Vagina (tissue), 2 donors: Measurements from ENCODE around the gene DLX2. TPM values are rescaled to one million over a fixed set of nuclear protein-coding genes. Genes with fewer than 3 reads are reported as not detected.
"Not testable (repeated sequence)": the region's sequence is repeated elsewhere in the genome, so short reads cannot be mapped to it uniquely, and the experiment has no call there.

Experiments used
- DNase-seq, 2 donors: peaks; one replicate each; pipeline ENCODE4 v3.0.0-alpha.2; 2017; ENCODE audit errors: extremely low spot score in 2 of 2
- H3K27ac ChIP-seq: fragments of 200-600 bp; sonication (generic); one replicate; pipeline ENCODE4 v1.5.1; 2019
- H3K27me3 ChIP-seq: fragments of 200-600 bp; sonication (generic); one replicate; pipeline ENCODE4 v1.5.1; 2019
- H3K36me3 ChIP-seq, 2 donors: fragments of 200-600 bp; sonication (generic); one replicate each; pipeline ENCODE4 v1.5.1; 2017 to 2019
- H3K4me1 ChIP-seq: fragments of 200-600 bp; sonication (generic); one replicate; pipeline ENCODE4 v1.5.1; 2019
- H3K4me3 ChIP-seq, 2 donors: fragments of 200-600 bp; sonication (generic); 1 replicate in 1 of 2; 2 replicates in 1 of 2; pipeline ENCODE4 v1.5.1; 2016 to 2019
- H3K9me3 ChIP-seq: fragments of 200-600 bp; sonication (generic); one replicate; pipeline ENCODE4 v1.5.1; 2019
- POLR2A ChIP-seq, 2 donors: fragments of 450-650 bp; IDR thresholded peaks; one replicate each; pipeline ENCODE4 v1.6.1; 2017; ENCODE audit warnings: antibody characterized with exemption in 2 of 2, mild to moderate bottlenecking in 2 of 2, moderate library complexity in 2 of 2
- POLR2AphosphoS5 ChIP-seq, 2 donors: sonication (generic); formaldehyde crosslinking; IDR thresholded peaks; one replicate each; pipeline ENCODE4 v1.9.0; 2017; ENCODE audit warnings: antibody characterized with exemption in 2 of 2, mild to moderate bottlenecking in 2 of 2, low read depth in 1 of 2; ENCODE audit not compliant: insufficient read depth in 1 of 2
- intact Hi-C: fragments of 100-400 bp; cut with DNase I; formaldehyde crosslinking; loops from one replicate; pipeline ENCODE4 v1.15.1; 2023
- total RNA-seq: library from RNA; depleted of rRNA; stranded (reverse); fragments of >200 nt; gene quantifications from one replicate; pipeline ENCODE4 v1.2.3, GENCODE V29; 2016
- TF ChIP-seq, protein P1 (sequence below), 3 experiments: fragments of 450-650 bp in 2 of 3; fragments of 200-600 bp in 1 of 3; sonication (generic) in 1 of 3; IDR thresholded peaks; one replicate each; pipeline ENCODE4 v1.5.1; 2017 to 2019; ENCODE audit warnings: antibody characterized with exemption in 3 of 3, mild to moderate bottlenecking in 2 of 3, moderate library complexity in 2 of 3

Gene DLX2
- total RNA-seq, 1 donor from 2014 or later, result not detected

DNA sequence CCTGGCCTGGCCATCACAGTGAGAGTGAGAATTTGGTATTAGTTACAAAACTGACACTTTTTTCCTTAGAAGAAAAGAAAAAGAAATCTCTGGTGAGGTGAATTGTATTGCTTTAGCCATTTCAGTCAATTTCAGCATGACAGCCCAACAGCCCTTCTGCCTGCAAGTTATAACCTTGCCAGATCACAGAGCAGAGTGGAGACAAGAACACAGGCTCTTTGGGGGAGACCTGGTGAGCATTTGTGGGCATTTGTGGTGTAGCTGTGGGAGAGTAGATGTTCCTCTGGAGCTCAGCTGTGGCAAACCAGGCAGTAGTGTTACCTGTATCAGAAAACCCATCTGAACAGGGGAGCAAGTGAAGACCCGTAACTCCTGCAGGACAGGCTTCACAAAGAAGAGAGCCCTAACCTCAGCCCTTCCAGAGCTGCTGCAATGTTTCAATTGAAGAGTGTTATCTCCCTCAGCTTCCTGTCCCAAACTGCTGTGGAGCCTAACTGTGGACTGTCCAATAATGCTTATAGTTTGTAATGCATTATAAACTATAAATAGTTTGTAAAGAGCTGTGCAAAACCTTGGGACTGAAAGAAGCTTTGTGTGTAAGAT is 40.2 kb downstream of the DLX2 start:
- H3K4me3 ChIP-seq, result no peak overlapping the region
- TF ChIP-seq, protein P1, sequence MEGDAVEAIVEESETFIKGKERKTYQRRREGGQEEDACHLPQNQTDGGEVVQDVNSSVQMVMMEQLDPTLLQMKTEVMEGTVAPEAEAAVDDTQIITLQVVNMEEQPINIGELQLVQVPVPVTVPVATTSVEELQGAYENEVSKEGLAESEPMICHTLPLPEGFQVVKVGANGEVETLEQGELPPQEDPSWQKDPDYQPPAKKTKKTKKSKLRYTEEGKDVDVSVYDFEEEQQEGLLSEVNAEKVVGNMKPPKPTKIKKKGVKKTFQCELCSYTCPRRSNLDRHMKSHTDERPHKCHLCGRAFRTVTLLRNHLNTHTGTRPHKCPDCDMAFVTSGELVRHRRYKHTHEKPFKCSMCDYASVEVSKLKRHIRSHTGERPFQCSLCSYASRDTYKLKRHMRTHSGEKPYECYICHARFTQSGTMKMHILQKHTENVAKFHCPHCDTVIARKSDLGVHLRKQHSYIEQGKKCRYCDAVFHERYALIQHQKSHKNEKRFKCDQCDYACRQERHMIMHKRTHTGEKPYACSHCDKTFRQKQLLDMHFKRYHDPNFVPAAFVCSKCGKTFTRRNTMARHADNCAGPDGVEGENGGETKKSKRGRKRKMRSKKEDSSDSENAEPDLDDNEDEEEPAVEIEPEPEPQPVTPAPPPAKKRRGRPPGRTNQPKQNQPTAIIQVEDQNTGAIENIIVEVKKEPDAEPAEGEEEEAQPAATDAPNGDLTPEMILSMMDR (IDR thresholded peaks at IDR 0.05), result no peak
- TF ChIP-seq POLR2A (IDR thresholded peaks at IDR 0.05), result no peak
- no peak for TF ChIP-seq POLR2AphosphoS5 (IDR thresholded peaks at IDR 0.05; ENCODE audit: insufficient read depth in 1 of 2, low read depth in 1 of 2)
- H3K36me3 ChIP-seq, result no peaks in the 10 kb centered on the region
- no peaks in the 10 kb centered on the region for H3K27me3 ChIP-seq
- intact Hi-C loops, result no loop called here
- no peak overlapping the region for H3K27ac ChIP-seq
- DNase-seq, result no peak
- H3K4me1 ChIP-seq, result no peaks in the 10 kb centered on the region
- H3K9me3 ChIP-seq, result no peaks in the 10 kb centered on the region

- H3K27ac ChIP-seq, H3K27me3 ChIP-seq, H3K4me1 ChIP-seq, intact Hi-C loops, H3K9me3 ChIP-seq, H3K4me3 ChIP-seq, H3K36me3 ChIP-seq, DNase-seq: not testable (repeated sequence)
Measured at GRCh38 chr2:172060118-172060517, 42.6 kb downstream of the DLX2 start.

DNA sequence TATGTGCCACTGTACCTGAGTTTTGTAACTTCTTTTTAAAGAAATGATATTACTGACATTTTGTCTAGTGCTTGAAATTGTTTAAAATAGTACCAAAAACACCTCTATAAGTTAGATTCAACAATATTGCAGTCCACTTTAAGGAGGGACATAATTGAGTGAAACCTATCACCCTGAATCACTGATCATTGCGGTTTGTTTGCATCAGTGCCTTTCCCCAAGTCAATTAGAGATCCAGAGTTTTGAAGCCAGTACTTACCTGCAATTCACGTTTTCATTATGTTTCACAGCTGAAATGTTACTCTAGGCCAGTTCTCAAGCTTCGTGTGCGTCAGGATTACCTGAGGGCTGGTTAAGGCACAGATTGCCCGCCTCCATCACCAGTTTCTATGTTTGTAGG is 44.0 kb downstream of the DLX2 start:
- no peaks in the 10 kb centered on the region for H3K9me3 ChIP-seq
- no peak overlapping the region for H3K4me3 ChIP-seq
- H3K36me3 ChIP-seq, result no peaks in the 10 kb centered on the region
- intact Hi-C loops, result no loop called here
- DNase-seq, result no peak
- no peaks in the 10 kb centered on the region for H3K27me3 ChIP-seq
- H3K27ac ChIP-seq, result no peak overlapping the region
- no peaks in the 10 kb centered on the region for H3K4me1 ChIP-seq
- TF ChIP-seq POLR2AphosphoS5 (IDR thresholded peaks at IDR 0.05; ENCODE audit: insufficient read depth in 1 of 2, low read depth in 1 of 2) (no peak), POLR2A (IDR thresholded peaks at IDR 0.05) (no peak)
- TF ChIP-seq, protein P1 (IDR thresholded peaks at IDR 0.05), result no peak

DNA sequence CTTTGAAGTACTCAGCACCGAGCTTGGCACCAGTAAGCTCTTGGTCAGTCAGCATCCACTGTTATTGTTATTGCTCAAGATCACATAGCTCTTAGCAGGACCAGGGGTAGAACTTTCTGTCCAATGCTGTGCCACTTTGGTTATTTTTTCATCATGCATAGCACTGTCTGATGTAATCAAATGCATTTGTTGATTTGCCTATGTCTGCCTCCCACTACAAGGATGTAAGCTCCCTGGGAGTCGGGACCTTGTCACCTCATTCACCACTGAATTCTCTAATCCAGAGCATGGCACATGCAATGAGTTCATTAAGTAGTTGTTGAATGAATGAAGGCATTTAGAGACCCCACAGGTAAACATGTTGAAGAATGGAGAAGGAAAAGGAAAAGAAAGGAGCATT is 46.4 kb downstream of the DLX2 start:
- Histone ChIP-seq H3K4me1 (no peaks in the 10 kb centered on the region), H3K27ac (no peak overlapping the region), H3K9me3 (no peaks in the 10 kb centered on the region), H3K4me3 (no peak overlapping the region), H3K36me3 (no peaks in the 10 kb centered on the region), H3K27me3 (no peaks in the 10 kb centered on the region)
- DNase-seq, result no peak
- TF ChIP-seq, protein P1 (IDR thresholded peaks at IDR 0.05), result no peak
- TF ChIP-seq POLR2AphosphoS5 (IDR thresholded peaks at IDR 0.05; ENCODE audit: insufficient read depth in 1 of 2, low read depth in 1 of 2) (no peak), POLR2A (IDR thresholded peaks at IDR 0.05) (no peak)
- intact Hi-C loops, result no loop called here

- Histone ChIP-seq H3K27ac (no peak overlapping the region), H3K4me3 (no peak overlapping the region), H3K36me3 (no peaks in the 10 kb centered on the region), H3K9me3 (no peaks in the 10 kb centered on the region), H3K27me3 (no peaks in the 10 kb centered on the region), H3K4me1 (no peaks in the 10 kb centered on the region)
- intact Hi-C loops, result no loop called here
- no peak for DNase-seq
- TF ChIP-seq POLR2AphosphoS5 (IDR thresholded peaks at IDR 0.05; ENCODE audit: insufficient read depth in 1 of 2, low read depth in 1 of 2), result no peak
- no peak for TF ChIP-seq POLR2A (IDR thresholded peaks at IDR 0.05)
- TF ChIP-seq, protein P1 (IDR thresholded peaks at IDR 0.05), result no peak
Measured at GRCh38 chr2:172053486-172053885, 49.2 kb downstream of the DLX2 start.
